AG10803 (cell line): ENCODE data around the gene IGSF9B.

Source experiments
- DNase-seq: peaks from one replicate; pipeline ENCODE4 v3.0.0; 2010; ENCODE audit warnings: low read depth
- H3K4me3 ChIP-seq: 2 replicates; pipeline ENCODE4 v1.5.1; 2011; ENCODE audit warnings: mild to moderate bottlenecking, low read length, control low read depth
- TF ChIP-seq, protein P1 (sequence below): conservative IDR thresholded peaks from 2 replicates; pipeline ENCODE4 v1.5.1; 2011; ENCODE audit warnings: mild to moderate bottlenecking, low read length, control low read depth, inconsistent platforms

Gene IGSF9B

DNA sequence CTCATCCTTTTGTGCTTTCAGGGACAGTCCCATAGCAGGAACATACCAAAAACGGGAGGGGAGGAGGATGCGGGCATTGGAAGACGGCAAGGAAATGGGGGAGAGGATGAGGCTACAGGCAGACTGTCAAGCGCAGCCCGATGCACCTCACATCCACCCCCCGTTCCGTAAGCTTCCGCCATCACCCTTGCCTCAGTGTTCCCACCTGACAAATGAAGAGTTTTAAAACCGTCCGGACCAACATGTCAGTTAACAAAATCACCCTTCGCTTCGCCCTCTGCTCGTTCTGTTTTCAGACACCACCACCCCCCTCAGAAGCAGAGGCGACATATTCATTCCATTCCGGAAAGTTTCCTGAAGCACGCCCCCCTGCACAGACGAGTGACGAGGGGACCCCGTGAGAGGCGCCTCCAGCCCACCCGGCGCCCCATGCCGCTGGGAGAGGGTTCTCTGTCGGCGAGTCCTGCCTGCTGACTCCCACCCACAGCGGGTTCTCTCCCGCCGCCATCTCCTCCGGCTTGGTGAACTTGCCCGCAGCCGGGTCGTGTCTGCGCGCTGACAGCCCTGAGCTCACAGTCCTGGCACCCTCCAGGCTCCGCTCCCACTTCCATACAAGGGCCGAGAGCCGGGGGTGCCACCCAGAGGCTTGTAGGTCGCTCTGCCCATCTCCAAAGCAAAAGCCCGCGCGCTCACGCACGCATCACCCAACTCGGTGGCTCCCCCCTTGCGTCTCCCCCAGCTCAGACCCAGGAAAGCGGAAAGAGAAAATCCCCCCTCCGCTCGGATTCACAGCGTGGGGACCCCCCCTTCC is 1.5 kb downstream of the IGSF9B start:
- no peak for DNase-seq
- H3K4me3 ChIP-seq = no peak overlapping the region
- TF ChIP-seq, protein P1, sequence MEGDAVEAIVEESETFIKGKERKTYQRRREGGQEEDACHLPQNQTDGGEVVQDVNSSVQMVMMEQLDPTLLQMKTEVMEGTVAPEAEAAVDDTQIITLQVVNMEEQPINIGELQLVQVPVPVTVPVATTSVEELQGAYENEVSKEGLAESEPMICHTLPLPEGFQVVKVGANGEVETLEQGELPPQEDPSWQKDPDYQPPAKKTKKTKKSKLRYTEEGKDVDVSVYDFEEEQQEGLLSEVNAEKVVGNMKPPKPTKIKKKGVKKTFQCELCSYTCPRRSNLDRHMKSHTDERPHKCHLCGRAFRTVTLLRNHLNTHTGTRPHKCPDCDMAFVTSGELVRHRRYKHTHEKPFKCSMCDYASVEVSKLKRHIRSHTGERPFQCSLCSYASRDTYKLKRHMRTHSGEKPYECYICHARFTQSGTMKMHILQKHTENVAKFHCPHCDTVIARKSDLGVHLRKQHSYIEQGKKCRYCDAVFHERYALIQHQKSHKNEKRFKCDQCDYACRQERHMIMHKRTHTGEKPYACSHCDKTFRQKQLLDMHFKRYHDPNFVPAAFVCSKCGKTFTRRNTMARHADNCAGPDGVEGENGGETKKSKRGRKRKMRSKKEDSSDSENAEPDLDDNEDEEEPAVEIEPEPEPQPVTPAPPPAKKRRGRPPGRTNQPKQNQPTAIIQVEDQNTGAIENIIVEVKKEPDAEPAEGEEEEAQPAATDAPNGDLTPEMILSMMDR = no peak

DNA sequence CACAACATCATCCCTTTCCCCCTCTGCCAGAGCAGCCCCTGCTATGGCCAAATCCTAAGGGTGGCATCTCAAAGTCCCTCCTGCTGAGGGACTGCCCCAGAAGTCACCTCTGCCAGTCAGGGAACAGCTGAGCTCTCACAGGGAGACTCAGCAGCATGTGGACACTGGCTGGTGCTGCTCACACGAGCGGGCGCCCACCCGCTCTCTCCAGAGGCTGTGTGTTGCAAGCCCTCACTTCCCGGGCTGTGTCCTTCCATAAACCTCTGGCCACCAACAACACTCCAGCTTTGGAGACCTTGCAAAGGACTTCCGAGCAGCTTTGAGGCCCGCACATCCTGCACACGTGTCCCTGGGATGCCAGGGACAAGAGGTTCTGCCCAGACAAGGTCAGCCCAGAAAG is 2.8 kb downstream of the IGSF9B start:
- TF ChIP-seq, protein P1 = no peak
- DNase-seq = no peak
- no peak overlapping the region for H3K4me3 ChIP-seq

DNA sequence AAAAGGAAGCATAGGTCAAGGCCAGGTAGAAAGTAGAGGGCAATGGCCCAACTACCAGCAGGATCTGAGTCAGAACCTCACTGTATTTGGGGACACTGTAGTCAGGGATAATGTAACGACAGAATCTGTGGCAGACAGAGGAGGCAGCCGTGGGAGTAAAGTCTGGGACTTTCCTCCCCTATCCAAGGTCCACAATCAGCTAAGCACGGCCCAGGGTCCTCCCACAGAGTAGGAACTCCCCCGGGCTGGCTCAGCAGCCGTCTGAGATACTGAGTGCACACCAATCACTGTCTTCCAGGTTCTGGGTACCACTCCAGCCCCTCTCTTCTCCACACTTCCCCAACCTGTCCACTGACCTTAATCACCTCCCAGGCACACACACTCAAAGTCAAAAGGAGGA is 3.2 kb downstream of the IGSF9B start:
- DNase-seq = no peak
- TF ChIP-seq, protein P1 = no peak
- no peak overlapping the region for H3K4me3 ChIP-seq

DNA sequence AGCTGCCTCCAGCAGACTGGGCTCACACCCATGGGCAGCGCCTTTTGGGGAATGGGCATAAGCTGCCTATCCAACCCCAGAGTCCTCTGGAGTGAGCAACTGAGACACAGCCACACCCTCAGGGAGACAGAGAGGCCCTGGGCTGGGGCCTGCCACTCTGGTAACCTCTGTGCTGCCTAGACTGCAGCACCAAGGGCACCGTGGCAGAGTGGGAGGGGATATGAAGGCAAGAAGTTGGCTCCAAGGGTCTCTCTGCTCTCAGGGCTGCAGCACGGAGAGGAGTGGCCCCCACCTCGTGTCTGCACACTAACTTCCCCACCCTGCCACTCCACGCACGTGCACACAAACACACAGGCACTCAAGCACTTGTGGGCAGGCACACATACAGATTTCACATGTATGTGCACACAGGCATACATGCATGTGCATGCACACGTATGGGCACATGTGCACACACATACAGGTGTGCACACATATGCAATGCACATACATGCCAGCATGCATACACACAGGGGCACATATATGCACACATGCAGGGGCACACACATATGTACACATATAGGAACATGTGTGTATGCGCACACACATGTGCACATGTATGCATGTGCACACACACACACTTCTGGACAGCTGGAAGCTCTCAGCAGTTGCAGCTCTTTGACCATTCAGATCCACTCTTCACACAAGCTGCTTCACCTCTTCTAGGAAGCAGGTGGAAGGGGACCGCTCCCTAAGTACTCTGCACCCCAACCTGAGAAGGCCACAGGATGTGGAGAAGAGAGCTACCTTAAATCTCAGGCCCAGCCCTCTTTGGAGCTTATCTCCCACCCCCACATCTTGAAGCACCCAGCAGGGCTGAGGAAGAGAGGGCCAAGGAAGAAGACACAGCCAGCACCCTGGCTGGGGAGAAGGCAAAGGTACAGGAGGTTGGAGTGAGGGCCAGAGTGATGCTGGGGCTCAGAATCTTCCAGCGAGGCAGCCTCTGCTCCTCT is 4.3 kb downstream of the IGSF9B start:
- no peak overlapping the region for H3K4me3 ChIP-seq
- TF ChIP-seq, protein P1 = no peak
- DNase-seq = no peak

DNA sequence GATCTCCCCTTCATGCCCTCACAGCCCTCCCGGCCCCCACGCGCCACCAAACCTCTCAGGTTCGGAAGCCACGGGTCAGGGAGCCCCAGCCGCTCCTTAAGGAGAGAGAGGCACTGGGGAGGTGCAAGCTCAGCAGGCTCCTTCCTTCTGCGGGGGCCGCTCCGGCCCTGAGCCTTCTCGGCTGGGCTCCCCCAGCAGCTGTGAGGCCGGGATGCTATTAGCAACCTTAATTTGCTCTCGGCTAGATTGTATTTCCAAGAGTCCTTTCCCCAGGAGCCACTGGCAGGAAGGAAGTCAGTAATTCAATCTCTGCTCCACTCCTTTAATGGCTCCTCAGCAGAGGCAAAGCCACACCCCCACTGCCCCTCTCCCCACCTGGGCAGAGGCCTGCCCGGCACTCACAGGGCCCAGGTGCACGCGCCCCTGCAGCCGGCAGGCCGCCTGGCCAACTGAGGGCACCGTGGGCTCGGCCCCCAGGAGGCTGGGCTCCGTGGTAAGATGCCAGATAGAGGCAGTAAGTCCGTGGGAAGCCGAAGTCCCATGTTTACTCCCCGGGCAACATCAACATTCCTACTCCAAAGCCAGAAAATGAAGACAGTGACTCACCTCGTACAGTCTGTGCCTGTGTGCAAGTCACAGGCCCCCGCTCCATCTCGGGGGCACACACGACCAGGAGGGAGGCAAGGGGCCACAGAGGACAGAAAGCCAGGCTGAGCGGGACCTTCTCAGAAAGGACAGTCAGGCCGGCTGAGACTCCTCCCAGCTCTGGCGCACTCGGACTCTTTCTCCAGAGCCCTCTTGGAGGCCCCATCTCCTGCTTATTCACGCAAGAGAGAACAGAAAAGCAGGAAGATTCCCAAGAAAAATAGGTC is 5.2 kb downstream of the IGSF9B start:
- peak; percentile 44 for DNase-seq
- TF ChIP-seq, protein P1 = no peak
- H3K4me3 ChIP-seq = no peak overlapping the region; the same call in 1 of the 2 replicates

DNA sequence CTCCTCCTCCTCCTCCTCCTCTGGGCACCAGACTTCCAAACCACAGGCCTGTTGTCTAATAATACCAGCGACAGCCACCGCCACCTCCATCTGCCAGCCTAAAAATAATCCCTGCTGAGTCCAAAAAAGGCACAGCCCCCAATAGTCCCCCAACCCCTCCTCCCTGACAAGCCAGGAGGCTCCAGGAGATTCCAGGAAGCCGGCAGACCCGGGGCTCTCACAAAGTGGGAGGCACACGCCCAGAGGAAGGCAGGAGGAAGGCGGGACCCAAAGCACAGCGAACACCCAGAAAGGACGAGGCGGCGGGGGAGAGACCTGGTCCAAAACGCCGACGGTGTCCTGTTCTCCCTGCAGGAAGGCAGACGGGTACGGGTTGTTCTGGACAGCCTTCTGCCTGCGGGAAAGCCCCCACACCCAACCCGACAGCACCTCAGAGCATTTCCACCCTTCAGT is 5.9 kb downstream of the IGSF9B start:
- TF ChIP-seq, protein P1 = no peak
- DNase-seq = no peak
- no peak overlapping the region for H3K4me3 ChIP-seq
